ENCODE data around the gene DNAH7.

- no peak for TF ChIP-seq CTCF (IDR thresholded peaks at IDR 0.05; ENCODE audit: insufficient read depth, low read depth, low read length)
- no peak for TF ChIP-seq EZH2 (IDR thresholded peaks at IDR 0.05; ENCODE audit: insufficient read depth, low read length)
Observed at GRCh38 chr2:195864316-195864715, 204.3 kb downstream of the DNAH7 start.
